Mesenteric fat pad (tissue), 1 donor: ENCODE measurements around the gene TOM1L1. TPM values are rescaled to one million over a fixed set of nuclear protein-coding genes. Genes with fewer than 3 reads are reported as not detected.

Experiments
- DNase-seq: peaks from one replicate; pipeline ENCODE4 v3.0.0-alpha.2; 2020; ENCODE audit warnings: low spot score
- total RNA-seq: library from RNA; stranded (reverse); fragmentation: NEBNext Ultra II Directional; extraction: Animal tissue kit (Norgen Biotek cat#: 25700); gene quantifications from one replicate; pipeline ENCODE4 v1.2.1, GENCODE V29; 2021
- donor health status: DM: yes; HTN: yes; CAD: no.

Gene TOM1L1
- total RNA-seq, 1 donor from 2014 or later, result 16.4 TPM

GRCh38 chr17:54990118-54990517 is 89.5 kb downstream of the TOM1L1 start:
- DNase-seq, result no peak

GRCh38 chr17:54991567-54991966 is 90.9 kb downstream of the TOM1L1 start:
- DNase-seq, result no peak

DNA sequence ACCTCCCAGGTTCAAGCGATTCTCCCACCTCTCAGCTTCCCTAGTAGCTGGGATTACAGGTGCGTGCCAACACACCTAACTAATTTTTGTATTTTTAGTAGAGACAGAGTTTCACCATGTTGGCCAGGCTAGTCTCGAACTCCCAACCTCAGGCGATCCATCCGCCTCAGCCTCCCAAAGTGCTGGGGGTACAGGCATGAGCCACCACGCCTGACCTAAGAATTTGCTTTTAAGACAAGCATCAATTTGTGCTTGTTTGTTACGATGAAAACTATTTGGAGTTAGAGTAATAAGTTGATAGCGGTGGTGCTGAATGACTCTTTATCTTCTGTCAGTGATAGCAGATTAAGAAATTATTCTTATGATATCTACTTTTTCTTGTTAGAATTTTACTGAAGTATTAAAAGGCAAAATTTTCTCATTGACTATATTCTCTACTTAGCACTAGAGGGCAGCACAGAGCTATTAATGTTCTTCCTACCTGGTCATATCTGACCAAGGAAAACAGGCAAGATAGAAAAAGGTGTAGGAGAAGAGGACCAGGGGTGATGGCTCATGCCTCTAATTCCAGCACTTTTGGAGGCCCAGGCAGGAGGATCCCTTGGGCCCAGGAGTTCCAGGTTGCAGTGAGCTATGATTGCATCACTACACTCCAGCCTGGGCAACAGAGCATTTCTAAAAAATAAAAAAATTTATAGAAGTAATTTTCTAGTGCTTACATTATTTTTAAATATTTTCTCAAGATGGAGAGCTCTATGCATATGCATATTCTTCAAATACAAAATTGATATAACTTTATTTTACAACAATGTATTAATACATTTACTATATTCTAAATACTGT is 92.4 kb downstream of the TOM1L1 start:
- no peak for DNase-seq

DNA sequence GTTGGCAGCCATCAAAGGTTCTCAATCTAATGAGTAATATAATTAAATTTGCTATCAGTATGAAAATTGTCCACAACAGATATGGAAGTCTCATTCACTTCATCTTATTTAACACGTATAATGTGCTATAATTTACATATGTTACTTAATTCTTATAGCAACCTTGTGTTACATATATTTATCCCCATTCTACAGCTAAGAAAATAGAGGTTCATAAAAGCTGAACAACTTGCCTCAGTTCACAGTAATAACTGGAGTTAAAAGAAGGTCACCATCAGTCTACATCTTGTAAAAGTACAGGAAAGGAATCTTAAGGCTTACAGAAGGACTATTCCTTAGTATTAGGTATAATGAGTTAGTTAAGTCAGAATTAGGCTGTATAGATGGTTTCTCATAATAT is 95.8 kb downstream of the TOM1L1 start:
- DNase-seq, result no peak

GRCh38 chr17:55002458-55002857 is 101.8 kb downstream of the TOM1L1 start:
- DNase-seq, result no peak

DNA sequence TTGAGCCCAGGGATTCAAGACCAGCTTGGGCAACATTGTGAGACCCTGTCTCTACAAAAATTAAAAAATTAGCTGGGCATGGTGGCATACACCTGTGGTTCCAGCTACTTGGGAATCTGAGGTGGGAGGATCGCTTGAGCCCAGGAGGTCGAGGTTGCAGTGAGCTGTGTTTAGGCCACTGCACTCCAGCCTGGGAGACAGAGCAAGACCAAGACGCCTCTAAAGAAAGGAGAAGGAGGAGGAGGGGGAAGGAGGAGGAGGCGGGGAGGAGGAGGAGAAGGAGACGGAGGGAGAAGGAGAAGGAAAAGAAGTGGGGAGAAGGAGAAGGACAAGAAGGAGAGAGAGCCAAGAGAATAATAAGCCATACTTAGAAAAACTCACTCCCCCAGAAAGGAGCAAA is 103.8 kb downstream of the TOM1L1 start:
- DNase-seq, result no peak

- no peak for DNase-seq
These were observed 104.9 kb downstream of the TOM1L1 start for GRCh38 chr17:55005520-55005919.

Other genes starting within 250 kb of the TOM1L1 start
- gene COX11, start 67.8 kb downstream of the TOM1L1 start, total RNA-seq, result 40.4 TPM
- 8.6 TPM for gene STXBP4, start 67.9 kb downstream of the TOM1L1 start, total RNA-seq